SU-DHL-6 (cell line): ENCODE measurements around the gene GPR176.
A peak's percentile ranks its signal among the peaks of the same experiment; 100 is the strongest.

Experiments
- H2AFZ ChIP-seq: fragments of 200-600 bp; sonication (generic); 2 replicates; pipeline ENCODE4 v1.6.1; 2014; ENCODE audit warnings: low read depth, mild to moderate bottlenecking, moderate library complexity, mixed read lengths, antibody characterized with exemption, low read length; ENCODE audit not compliant: severe bottlenecking
- H3F3A ChIP-seq: fragments of 200-600 bp; shearing (Covaris generic); 2 replicates; pipeline ENCODE4 v1.6.0; 2016; ENCODE audit warnings: antibody characterized with exemption, mild to moderate bottlenecking; ENCODE audit not compliant: insufficient read depth
- H3K27ac ChIP-seq: fragments of 200-600 bp; sonication (generic); 2 replicates; pipeline ENCODE4 v1.5.1; 2016; ENCODE audit warnings: low read depth, mild to moderate bottlenecking, low read length, moderate library complexity, mixed read lengths
- H3K27me3 ChIP-seq: fragments of 200-600 bp; sonication (generic), shearing (Covaris generic); 2 replicates; pipeline ENCODE4 v1.6.0; 2014; ENCODE audit warnings: mild to moderate bottlenecking, low read length
- H3K36me3 ChIP-seq: fragments of 200-600 bp; sonication (generic); 2 replicates; pipeline ENCODE4 v1.6.1; 2014; ENCODE audit warnings: mild to moderate bottlenecking, low read length, mixed read lengths
- H3K4me2 ChIP-seq: fragments of 300-600, 200-600 bp; shearing (Covaris generic), sonication (generic); 2 replicates; pipeline ENCODE4 v1.6.0; 2014; ENCODE audit warnings: low read length, low read depth, mild to moderate bottlenecking; ENCODE audit not compliant: poor library complexity, severe bottlenecking
- H3K4me3 ChIP-seq: fragments of 200-600 bp; sonication (generic); 2 replicates; pipeline ENCODE4 v1.5.1; 2014; ENCODE audit warnings: antibody characterized with exemption, low read length, mild to moderate bottlenecking, mixed read lengths; ENCODE audit not compliant: insufficient read depth, poor library complexity, severe bottlenecking
- H3K79me2 ChIP-seq: fragments of 200-600 bp; sonication (generic); 2 replicates; pipeline ENCODE4 v1.6.1; 2014; ENCODE audit warnings: mild to moderate bottlenecking, low read length, moderate library complexity; ENCODE audit not compliant: insufficient read depth
- H3K9ac ChIP-seq: fragments of 200-600 bp; sonication (generic); 2 replicates; pipeline ENCODE4 v1.7.0; 2014; ENCODE audit warnings: mild to moderate bottlenecking, low read length
- H3K9me2 ChIP-seq: fragments of 200-600 bp; sonication (generic); replicated peaks from 2 replicates; pipeline ENCODE4 v1.6.1; 2014; ENCODE audit warnings: low read length; ENCODE audit not compliant: insufficient read depth
- H3K9me3 ChIP-seq: fragments of 200-600 bp; sonication (generic); 2 replicates; pipeline ENCODE4 v1.6.1; 2014; ENCODE audit warnings: low read length, mixed read lengths; ENCODE audit not compliant: insufficient read depth
- H4K20me1 ChIP-seq: fragments of 200-600 bp; sonication (generic); 2 replicates; pipeline ENCODE4 v1.6.1; 2014; ENCODE audit warnings: low read depth, mild to moderate bottlenecking, antibody characterized with exemption, low read length, moderate library complexity, mixed read lengths
- CTCF ChIP-seq: fragments of 200-600 bp; sonication (generic); IDR thresholded peaks from one replicate; pipeline ENCODE4 v1.5.1; 2017; ENCODE audit warnings: antibody characterized with exemption, mild to moderate bottlenecking, low read length, moderate library complexity; ENCODE audit not compliant: insufficient read depth, poor library complexity, severe bottlenecking
- EZH2phosphoT487 ChIP-seq: fragments of 200-600 bp; sonication (generic), shearing (Covaris generic); conservative IDR thresholded peaks from 2 replicates; pipeline ENCODE4 v1.6.1; 2018; ENCODE audit warnings: mild to moderate bottlenecking, antibody characterized with exemption, low read length, moderate library complexity, mixed read lengths

The GPR176 gene

GRCh38 chr15:39783244-39783820 lies 136.7 kb downstream of the GPR176 start:
- Histone ChIP-seq H3K9me2 (no peaks in the 10 kb centered on the region), H3F3A (peaks cover 4% of the 10 kb centered on the region; the same call in 1 of the 2 replicates), H2AFZ (peak overlapping the region; percentile 85), H3K4me2 (peak overlapping the region; percentile 59), H3K27me3 (no peaks in the 10 kb centered on the region), H3K36me3 (no peaks in the 10 kb centered on the region), H3K9ac (peak overlapping the region; percentile 70), H3K9me3 (no peaks in the 10 kb centered on the region), H4K20me1 (no peaks in the 10 kb centered on the region), H3K79me2 (no peaks in the 10 kb centered on the region), H3K4me3 (peak overlapping the region; percentile 81), H3K27ac (0 out of 2 replicates have a peak overlapping the region, but pooled peaks have one; percentile 22)
- TF ChIP-seq EZH2phosphoT487 (no peak), CTCF (no peak)

DNA sequence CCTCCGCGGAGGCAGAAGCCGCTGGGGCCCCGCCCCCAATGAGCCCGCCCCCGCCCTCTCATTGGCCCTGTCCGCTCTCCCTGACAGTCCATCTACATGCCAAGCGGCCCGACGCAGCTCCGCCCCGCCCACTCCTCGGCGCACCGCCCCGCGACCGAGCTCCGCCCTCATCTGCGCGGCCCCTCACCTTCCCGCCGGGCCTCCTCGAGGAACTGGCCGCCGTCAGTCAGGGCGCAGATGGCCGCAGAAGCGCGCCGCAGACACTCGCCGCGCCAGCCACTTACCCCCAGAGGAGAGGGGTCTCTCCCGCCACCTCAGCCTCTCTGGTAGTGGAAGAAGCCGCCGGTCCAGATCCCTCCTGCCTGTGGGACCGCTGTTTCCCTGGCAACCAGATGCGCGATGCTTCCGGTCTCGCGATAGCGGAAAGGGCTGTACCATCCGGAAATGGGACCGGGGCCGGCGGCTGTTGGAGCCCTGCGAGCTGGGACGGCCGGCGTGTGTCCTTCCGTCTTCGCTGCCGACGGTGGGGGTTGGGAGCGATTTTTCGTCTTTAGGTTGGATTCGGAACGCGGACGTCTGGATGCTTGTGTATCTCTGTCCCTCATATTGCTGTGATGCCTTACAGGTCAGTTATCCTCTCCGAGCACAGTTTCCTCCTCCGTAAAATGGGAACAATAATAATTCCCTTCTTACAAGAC lies 137.5 kb downstream of the GPR176 start, which contains the start of gene FSIP1:
Gene FSIP1, minus strand, starts transcription at position 401 of the 698 bp plus-strand sequence. CDS start 6,317 bp downstream, outside the sequence.
- Histone ChIP-seq H2AFZ (peak within 1 kb of the TSS; percentile 89), H3K36me3 (no peaks in the 10 kb centered on the region), H3F3A (peaks cover 4% of the 10 kb centered on the region; the same call in 1 of the 2 replicates), H4K20me1 (no peaks in the 10 kb centered on the region), H3K9me2 (no peaks in the 10 kb centered on the region), H3K4me2 (peak within 1 kb of the TSS; percentile 59), H3K9me3 (no peaks in the 10 kb centered on the region), H3K79me2 (no peaks in the 10 kb centered on the region), H3K9ac (peak within 1 kb of the TSS; percentile 70), H3K4me3 (peak within 1 kb of the TSS; percentile 81), H3K27ac (peak within 1 kb of the TSS; percentile 22; the same call in 1 of the 2 replicates), H3K27me3 (no peaks in the 10 kb centered on the region)
- TF ChIP-seq CTCF (no peak), EZH2phosphoT487 (no peak)

- H3K9me3 ChIP-seq = no peaks in the 10 kb centered on the region
- TF ChIP-seq CTCF = no peak
- no peak for TF ChIP-seq EZH2phosphoT487
- peaks cover 4% of the 10 kb centered on the region; the same call in 1 of the 2 replicates for H3F3A ChIP-seq
- H4K20me1 ChIP-seq = no peaks in the 10 kb centered on the region
- peak overlapping the region; percentile 59 for H3K4me2 ChIP-seq
- no peaks in the 10 kb centered on the region for H3K36me3 ChIP-seq
- H3K9me2 ChIP-seq = no peaks in the 10 kb centered on the region
- peak overlapping the region; percentile 81 for H3K4me3 ChIP-seq
- H2AFZ ChIP-seq = peak overlapping the region; percentile 89
- peak overlapping the region; percentile 16; the same call in 1 of the 2 replicates for H3K9ac ChIP-seq
- no peak overlapping the region for H3K27ac ChIP-seq
- H3K27me3 ChIP-seq = no peaks in the 10 kb centered on the region
- H3K79me2 ChIP-seq = no peaks in the 10 kb centered on the region
Measured at GRCh38 chr15:39781967-39782302, 138.1 kb downstream of the GPR176 start.
